ENCODE results near the gene PPP1R1C. TPM values are rescaled to one million over a fixed set of nuclear protein-coding genes. Genes with fewer than 3 reads are reported as not detected.

Gene PPP1R1C
- total RNA-seq, 4 donors from 2014 or later = 1.1 to 9.2 TPM; not detected in 2

- Histone ChIP-seq H3K4me3 (no peak overlapping the region), H3K4me1 (no peaks in the 10 kb centered on the region), H3K9me3 (peaks cover 0 to 7% (median 0%) of the 10 kb centered on the region in 3 donors), H3K27ac (no peak overlapping the region), H3K36me3 (no peaks in the 10 kb centered on the region), H3K27me3 (no peaks in the 10 kb centered on the region)
- DNase-seq = no peak
- 71 to 73% methylated on average over 3 of the region's 3 CpGs for WGBS, 2 donors
- intact Hi-C loops (cut with DNase I) = no loop called here
- TF ChIP-seq CTCF (IDR thresholded peaks at IDR 0.05) (no peak), POLR2A (IDR thresholded peaks at IDR 0.05) (no peak)
Observed at GRCh38 chr2:182088681-182089320, 103.1 kb downstream of the PPP1R1C start.

- whole genome bisulfite sequencing, 2 donors = 45 to 54% methylated on average over 3 of the region's 3 CpGs
Observed at GRCh38 chr2:182090486-182090885, 104.8 kb downstream of the PPP1R1C start.

GRCh38 chr2:182097571-182098164 is 112.0 kb downstream of the PPP1R1C start:
- no peaks in the 10 kb centered on the region for H3K27me3 ChIP-seq
- H3K4me3 ChIP-seq = no peak overlapping the region
- no peaks in the 10 kb centered on the region for H3K36me3 ChIP-seq
- H3K4me1 ChIP-seq = no peaks in the 10 kb centered on the region
- H3K27ac ChIP-seq = no peak overlapping the region
- intact Hi-C loops (cut with DNase I) = no loop called here
- 49 to 65% methylated on average over 2 of the region's 2 CpGs for WGBS, 2 donors
- no peak for DNase-seq
- TF ChIP-seq POLR2A (IDR thresholded peaks at IDR 0.05) (no peak), CTCF (IDR thresholded peaks at IDR 0.05) (no peak)
- H3K9me3 ChIP-seq = peaks cover 0 to 7% (median 0%) of the 10 kb centered on the region in 3 donors

More at GRCh38 chr2:182090486-182090885, 104.8 kb downstream of the PPP1R1C start:
- intact Hi-C loops (cut with DNase I) = no loop called here
- no peaks in the 10 kb centered on the region for H3K27me3 ChIP-seq
- H3K4me1 ChIP-seq = no peaks in the 10 kb centered on the region
- H3K4me3 ChIP-seq = no peak overlapping the region
- no peak for DNase-seq
- TF ChIP-seq CTCF (IDR thresholded peaks at IDR 0.05) = no peak
- peaks cover 0 to 7% (median 0%) of the 10 kb centered on the region in 3 donors for H3K9me3 ChIP-seq
- no peak overlapping the region for H3K27ac ChIP-seq
- H3K36me3 ChIP-seq = no peaks in the 10 kb centered on the region

GRCh38 chr2:182098648-182099047 is 113.0 kb downstream of the PPP1R1C start:
- WGBS, 2 donors = 62 to 63% methylated on average over 1 of the region's 1 CpG
- DNase-seq = no peak
- no peaks in the 10 kb centered on the region for H3K9me3 ChIP-seq
- H3K36me3 ChIP-seq = no peaks in the 10 kb centered on the region
- no peak overlapping the region for H3K4me3 ChIP-seq
- intact Hi-C loops (cut with DNase I) = no loop called here
- no peak overlapping the region for H3K27ac ChIP-seq
- H3K4me1 ChIP-seq = no peaks in the 10 kb centered on the region
- H3K27me3 ChIP-seq = no peaks in the 10 kb centered on the region
- no peak for TF ChIP-seq POLR2A (IDR thresholded peaks at IDR 0.05)
- TF ChIP-seq CTCF (IDR thresholded peaks at IDR 0.05) = no peak

- Histone ChIP-seq H3K4me1 (no peaks in the 10 kb centered on the region), H3K36me3 (no peaks in the 10 kb centered on the region)
- no peak for DNase-seq
Observed at GRCh38 chr2:182101263-182101662, 115.6 kb downstream of the PPP1R1C start.

More at GRCh38 chr2:182101263-182101662, 115.6 kb downstream of the PPP1R1C start:
- Histone ChIP-seq H3K4me3 (no peak overlapping the region), H3K27ac (no peak overlapping the region), H3K27me3 (no peaks in the 10 kb centered on the region), H3K9me3 (no peaks in the 10 kb centered on the region)
- peak in 1 of 6 experiments; percentile 29 for TF ChIP-seq CTCF (IDR thresholded peaks at IDR 0.05)
- TF ChIP-seq POLR2A (IDR thresholded peaks at IDR 0.05) = no peak
- intact Hi-C loops (cut with DNase I) = no loop called here
